ENCODE results near the gene YTHDF1.
"Not testable (repeated sequence)": the region's sequence is repeated elsewhere in the genome, so short reads cannot be mapped to it uniquely, and the experiment has no call there.

The YTHDF1 gene

GRCh38 chr20:63161176-63161651 is 54.7 kb downstream of the YTHDF1 start:
- H3K27ac ChIP-seq = no peak overlapping the region
- TF ChIP-seq ZFX (IDR thresholded peaks at IDR 0.05) = no peak
- TF ChIP-seq CTCF (conservative IDR thresholded peaks at IDR 0.05) = no peak

- no peak overlapping the region for H3K27ac ChIP-seq
- TF ChIP-seq CTCF (conservative IDR thresholded peaks at IDR 0.05) (no peak), ZFX (IDR thresholded peaks at IDR 0.05) (no peak)
These were observed 55.2 kb downstream of the YTHDF1 start for GRCh38 chr20:63160641-63161175.

GRCh38 chr20:63159826-63160640 is 55.9 kb downstream of the YTHDF1 start:
- no peak overlapping the region for H3K27ac ChIP-seq
- TF ChIP-seq ZFX (IDR thresholded peaks at IDR 0.05) (no peak), CTCF (conservative IDR thresholded peaks at IDR 0.05) (no peak)

- not testable (repeated sequence) for H3K27ac ChIP-seq
These were observed 56.7 kb downstream of the YTHDF1 start for GRCh38 chr20:63159251-63159650.

- TF ChIP-seq CTCF (conservative IDR thresholded peaks at IDR 0.05) (no peak), ZFX (IDR thresholded peaks at IDR 0.05) (no peak)
- H3K27ac ChIP-seq = no peak overlapping the region
These were observed 57.1 kb downstream of the YTHDF1 start for GRCh38 chr20:63158845-63159244.

GRCh38 chr20:63158352-63158751 is 57.6 kb downstream of the YTHDF1 start:
- TF ChIP-seq CTCF (conservative IDR thresholded peaks at IDR 0.05) (no peak), ZFX (IDR thresholded peaks at IDR 0.05) (no peak)
- no peak overlapping the region for H3K27ac ChIP-seq

- H3K27ac ChIP-seq = not testable (repeated sequence)
These were observed 58.5 kb downstream of the YTHDF1 start for GRCh38 chr20:63157431-63157830.

- no peak overlapping the region for H3K27ac ChIP-seq
- no peak for TF ChIP-seq ZFX (IDR thresholded peaks at IDR 0.05)
These were observed 59.7 kb downstream of the YTHDF1 start for GRCh38 chr20:63156221-63156671.
